GM19455 (cell line): ENCODE results near the gene B4GALT5.
"Not testable (repeated sequence)": the region's sequence is repeated elsewhere in the genome, so short reads cannot be mapped to it uniquely, and the experiment has no call there.

Source experiments
- ATAC-seq: cut with Tn5 transposase; IDR thresholded peaks from one replicate; pipeline ENCODE4 v1.9.1; 2021; ENCODE audit not compliant: unreplicated experiment

B4GALT5 gene

GRCh38 chr20:49681850-49682216 lies 31.8 kb downstream of the B4GALT5 start:
- no peak for ATAC-seq

GRCh38 chr20:49680484-49680883 lies 33.2 kb downstream of the B4GALT5 start:
- ATAC-seq, result no peak

- no peak for ATAC-seq
These were observed 34.0 kb downstream of the B4GALT5 start for GRCh38 chr20:49679634-49680033.

GRCh38 chr20:49677777-49678758 lies 35.6 kb downstream of the B4GALT5 start:
- ATAC-seq, result no peak

- no peak for ATAC-seq
These were observed 36.9 kb downstream of the B4GALT5 start for GRCh38 chr20:49676581-49677291.

GRCh38 chr20:49675368-49676151 lies 38.1 kb downstream of the B4GALT5 start:
- no peak for ATAC-seq

GRCh38 chr20:49674383-49675352 lies 39.0 kb downstream of the B4GALT5 start:
- no peak for ATAC-seq

GRCh38 chr20:49672096-49672664 lies 41.5 kb downstream of the B4GALT5 start:
- ATAC-seq, result no peak

GRCh38 chr20:49671433-49671832 lies 42.2 kb downstream of the B4GALT5 start:
- ATAC-seq, result no peak

GRCh38 chr20:49669601-49670189 lies 44.0 kb downstream of the B4GALT5 start:
- peak; percentile 48 for ATAC-seq

- ATAC-seq, result not testable (repeated sequence)
These were observed 44.8 kb downstream of the B4GALT5 start for GRCh38 chr20:49668878-49669195.

GRCh38 chr20:49668181-49668877 lies 45.3 kb downstream of the B4GALT5 start:
- ATAC-seq, result peak; percentile 56

GRCh38 chr20:49666911-49667310 lies 46.8 kb downstream of the B4GALT5 start:
- ATAC-seq, result no peak

GRCh38 chr20:49665796-49666195 lies 47.9 kb downstream of the B4GALT5 start:
- ATAC-seq, result no peak

GRCh38 chr20:49664612-49665313 lies 48.9 kb downstream of the B4GALT5 start:
- no peak for ATAC-seq

- ATAC-seq, result no peak
These were observed 50.6 kb downstream of the B4GALT5 start for GRCh38 chr20:49663112-49663511.

- ATAC-seq, result no peak
These were observed 51.9 kb downstream of the B4GALT5 start for GRCh38 chr20:49661560-49662329.

- no peak for ATAC-seq
These were observed 52.8 kb downstream of the B4GALT5 start for GRCh38 chr20:49660912-49661311.
